ENCODE results near the gene SPEG. TPM values are rescaled to one million over a fixed set of nuclear protein-coding genes. Genes with fewer than 3 reads are reported as not detected.

The SPEG gene
- total RNA-seq, 1 experiment from 2014 or later: 56.6 TPM

GRCh38 chr2:219545943-219546352, 111.3 kb downstream of the SPEG start:
- no peaks in the 10 kb centered on the region for H3K9me2 ChIP-seq (ENCODE audit: insufficient read depth)
- POLR2A ChIA-PET: interaction anchor here (0.6 kb wide), 1 partner anchor 103 kb away, joined by 3 read pairs; no protein-coding TSS in a partner anchor
- H3K27ac ChIP-seq (ENCODE audit: low read depth, low read length): no peak overlapping the region
- ATAC-seq: no peak
- H3K79me2 ChIP-seq (ENCODE audit: insufficient read depth, low read length): peaks cover 33% of the 10 kb centered on the region
- intact Hi-C loops (cut with micrococcal nuclease): no loop called here
- H3K4me2 ChIP-seq (ENCODE audit: low read length): no peak overlapping the region
- CTCF ChIA-PET: no interaction called here
- H3K4me1 ChIP-seq (ENCODE audit: control insufficient read depth in 1 of 2, insufficient read depth in 2 of 2, low read length in 2 of 2): peaks cover 1 to 31% of the 10 kb centered on the region in 2 experiments; a peak in 3 of 4 replicates
- TF ChIP-seq ZBTB33 (IDR thresholded peaks at IDR 0.05; ENCODE audit: extremely low read depth, insufficient replicate concordance, low read length): no peak
- no peak overlapping the region for H2AFZ ChIP-seq (ENCODE audit: low read depth, low read length, poor library complexity, severe bottlenecking)
- H3K4me3 ChIP-seq (replicated peaks in 1 of 2; ENCODE audit: low read depth in 1 of 2, low read length in 2 of 2): no peak overlapping the region
- H3K9ac ChIP-seq (ENCODE audit: low read length): no peak overlapping the region
- BruUV-seq (replicated peaks): no TSS peak
- no peaks in the 10 kb centered on the region for H3K9me3 ChIP-seq (ENCODE audit: control insufficient read depth in 1 of 2, insufficient read depth in 1 of 2, low read depth in 1 of 2, low read length in 2 of 2)
- H3K27me3 ChIP-seq (ENCODE audit: insufficient read depth, low read length): no peaks in the 10 kb centered on the region
- RAD21 ChIA-PET (ENCODE audit: low non-redundant PET in 1 of 2, low total read pairs in 2 of 2, uncharacterized antibody in 2 of 2, unreplicated experiment in 2 of 2): no interaction called here
- DNase-seq (ENCODE audit: low read depth, low spot score): no peak
- peaks cover 2 to 12% of the 10 kb centered on the region in 2 experiments; a peak in 2 of 4 replicates for H3K36me3 ChIP-seq (ENCODE audit: control insufficient read depth in 1 of 2, insufficient read depth in 2 of 2, low read length in 2 of 2)
- peaks cover 5% of the 10 kb centered on the region; the same call in 1 of the 2 replicates for H4K20me1 ChIP-seq (ENCODE audit: insufficient read depth)

- H2AFZ ChIP-seq (ENCODE audit: low read depth, low read length, poor library complexity, severe bottlenecking): no peak overlapping the region
- H3K27me3 ChIP-seq (ENCODE audit: insufficient read depth, low read length): no peaks in the 10 kb centered on the region
- H3K4me3 ChIP-seq (replicated peaks in 1 of 2; ENCODE audit: low read depth in 1 of 2, low read length in 2 of 2): no peak overlapping the region
- H3K9me2 ChIP-seq (ENCODE audit: insufficient read depth): no peaks in the 10 kb centered on the region
- ChIA-PET RAD21 (ENCODE audit: low non-redundant PET in 1 of 2, low total read pairs in 2 of 2, uncharacterized antibody in 2 of 2, unreplicated experiment in 2 of 2) (interaction anchor here in 1 of 2 experiments (0.6 kb wide), 1 partner anchor 160 kb away, joined by 3 read pairs; no protein-coding TSS in a partner anchor), POLR2A (no interaction called here), CTCF (interaction anchor here (2.0 kb wide), 1 partner anchor 13 kb away, joined by 6 read pairs; no protein-coding TSS in a partner anchor)
- H3K9ac ChIP-seq (ENCODE audit: low read length): no peak overlapping the region
- peaks cover 2 to 6% of the 10 kb centered on the region in 2 experiments; a peak in 1 of 4 replicates for H3K36me3 ChIP-seq (ENCODE audit: control insufficient read depth in 1 of 2, insufficient read depth in 2 of 2, low read length in 2 of 2)
- H3K79me2 ChIP-seq (ENCODE audit: insufficient read depth, low read length): peaks cover 24% of the 10 kb centered on the region
- no peak overlapping the region for H3K27ac ChIP-seq (ENCODE audit: low read depth, low read length)
- no peaks in the 10 kb centered on the region for H4K20me1 ChIP-seq (ENCODE audit: insufficient read depth)
- H3K9me3 ChIP-seq (ENCODE audit: control insufficient read depth in 1 of 2, insufficient read depth in 1 of 2, low read depth in 1 of 2, low read length in 2 of 2): no peaks in the 10 kb centered on the region
- no peak for DNase-seq (ENCODE audit: low read depth, low spot score)
- H3K4me1 ChIP-seq (ENCODE audit: control insufficient read depth in 1 of 2, insufficient read depth in 2 of 2, low read length in 2 of 2): peaks cover 3 to 23% of the 10 kb centered on the region in 2 experiments; a peak in 3 of 4 replicates
- no peak for TF ChIP-seq CTCF (IDR thresholded peaks at IDR 0.05 in 2 of 3, conservative IDR thresholded peaks at IDR 0.05 in 1 of 3; ENCODE audit: borderline replicate concordance in 1 of 3, insufficient read depth in 1 of 3, low read depth in 2 of 3, low read length in 2 of 3)
- no peak for TF ChIP-seq SRF (IDR thresholded peaks at IDR 0.05; ENCODE audit: low read depth)
- no peak for TF ChIP-seq JUND (IDR thresholded peaks at IDR 0.05)
- TF ChIP-seq SIN3A (IDR thresholded peaks at IDR 0.05; ENCODE audit: low read depth): no peak
- no peak for TF ChIP-seq RAD21 (IDR thresholded peaks at IDR 0.05; ENCODE audit: low read depth)
- no peak for TF ChIP-seq CBX3 (IDR thresholded peaks at IDR 0.05; ENCODE audit: low read depth)
- TF ChIP-seq FOSL1 (IDR thresholded peaks at IDR 0.05; ENCODE audit: low read depth): no peak
- TF ChIP-seq POLR2A (IDR thresholded peaks at IDR 0.05; ENCODE audit: borderline replicate concordance, extremely low read depth, insufficient read depth, insufficient read length): no peak
- no peak for ATAC-seq
- H3K4me2 ChIP-seq (ENCODE audit: low read length): no peak overlapping the region
- no TSS peak for BruUV-seq (replicated peaks)
- intact Hi-C loops (cut with micrococcal nuclease): no loop called here
Observed at GRCh38 chr2:219547621-219548020, 113.0 kb downstream of the SPEG start.
